GM21381 (cell line): ENCODE results near the gene ZDHHC1.

Experiments used
- ATAC-seq: cut with Tn5 transposase; IDR thresholded peaks from one replicate; pipeline ENCODE4 v1.9.1; 2021; ENCODE audit warnings: mild to moderate bottlenecking, moderate library complexity; ENCODE audit not compliant: unreplicated experiment

Gene ZDHHC1, protein sequence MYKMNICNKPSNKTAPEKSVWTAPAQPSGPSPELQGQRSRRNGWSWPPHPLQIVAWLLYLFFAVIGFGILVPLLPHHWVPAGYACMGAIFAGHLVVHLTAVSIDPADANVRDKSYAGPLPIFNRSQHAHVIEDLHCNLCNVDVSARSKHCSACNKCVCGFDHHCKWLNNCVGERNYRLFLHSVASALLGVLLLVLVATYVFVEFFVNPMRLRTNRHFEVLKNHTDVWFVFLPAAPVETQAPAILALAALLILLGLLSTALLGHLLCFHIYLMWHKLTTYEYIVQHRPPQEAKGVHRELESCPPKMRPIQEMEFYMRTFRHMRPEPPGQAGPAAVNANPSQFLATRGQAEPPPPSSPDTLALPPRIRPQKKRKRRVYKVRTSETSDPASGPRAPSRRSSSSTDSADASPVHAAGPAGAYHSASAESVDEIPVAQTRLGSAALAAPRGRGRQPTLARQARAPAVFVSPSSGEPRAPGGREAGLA

DNA sequence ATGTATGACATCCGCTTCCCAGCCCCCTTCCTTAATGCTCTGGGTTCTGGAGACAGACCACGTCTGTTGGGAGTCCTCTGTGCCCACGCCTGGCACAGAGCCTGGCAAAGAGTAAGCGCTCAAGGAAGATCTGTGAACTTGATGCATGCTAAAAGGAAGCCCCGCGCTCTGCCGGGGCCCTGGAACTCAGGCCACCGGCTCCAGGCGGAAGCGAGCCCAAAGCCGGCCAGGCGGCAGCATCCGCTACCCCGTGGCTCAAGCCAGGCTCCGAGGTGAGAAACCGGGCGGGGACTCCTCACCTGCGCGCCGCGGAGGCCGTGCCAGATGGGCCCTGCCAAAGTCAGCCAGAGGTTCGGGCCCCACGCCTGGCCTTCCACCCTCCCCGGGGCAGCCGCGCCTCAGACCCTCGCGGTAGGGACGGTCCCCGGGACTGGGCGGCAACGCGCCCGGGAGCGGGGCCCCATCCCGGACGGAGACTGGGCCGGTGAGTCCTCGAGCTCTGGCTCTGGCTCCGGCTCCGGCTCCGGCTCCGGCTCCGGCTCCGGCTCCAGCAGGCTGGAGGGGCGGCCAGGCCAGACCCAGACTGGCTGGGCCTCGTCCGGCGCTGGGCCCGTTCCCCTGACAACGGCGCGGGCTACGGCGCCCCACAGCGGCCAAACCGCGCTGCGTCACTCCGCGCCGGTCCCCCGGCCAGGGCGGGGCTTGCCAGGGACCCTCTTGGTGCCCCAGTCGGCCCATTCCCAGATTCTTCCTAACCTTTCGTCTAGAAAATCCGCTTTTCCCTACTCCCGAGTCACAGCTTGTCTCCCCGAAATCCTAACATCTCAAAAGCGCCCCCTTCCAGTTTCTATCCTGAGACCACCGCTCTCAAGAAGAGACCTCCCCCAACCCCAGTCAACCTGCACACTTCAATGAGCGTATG is at the start of gene ZDHHC1:
Gene ZDHHC1, minus strand, starts transcription at position 606 of the 922 bp plus-strand sequence. CDS start 8,702 bp downstream, outside the sequence.
- peak; percentile 54 for ATAC-seq

DNA sequence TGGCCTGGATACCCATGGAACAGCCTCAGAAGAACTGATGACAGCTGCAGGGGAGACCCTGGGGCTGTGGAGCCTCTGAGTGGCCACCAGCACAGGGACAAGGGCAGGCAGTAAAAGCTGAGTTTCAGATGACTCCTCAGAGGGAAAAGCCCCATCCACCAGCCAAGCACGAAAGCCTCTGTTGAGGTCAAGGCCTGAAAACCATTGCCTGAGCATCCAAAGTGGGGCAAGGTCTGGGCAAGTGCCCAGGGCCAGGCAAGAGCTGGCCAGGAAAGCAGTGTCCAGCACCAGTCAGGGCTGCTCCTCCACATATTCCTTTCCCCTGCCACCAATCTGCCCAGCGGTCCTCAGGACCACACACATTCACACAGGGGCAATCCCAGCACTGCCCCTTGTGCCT is 48.3 kb upstream of the ZDHHC1 start:
- ATAC-seq = no peak

GRCh38 chr16:67463691-67464090 is 47.4 kb upstream of the ZDHHC1 start:
- ATAC-seq = no peak

DNA sequence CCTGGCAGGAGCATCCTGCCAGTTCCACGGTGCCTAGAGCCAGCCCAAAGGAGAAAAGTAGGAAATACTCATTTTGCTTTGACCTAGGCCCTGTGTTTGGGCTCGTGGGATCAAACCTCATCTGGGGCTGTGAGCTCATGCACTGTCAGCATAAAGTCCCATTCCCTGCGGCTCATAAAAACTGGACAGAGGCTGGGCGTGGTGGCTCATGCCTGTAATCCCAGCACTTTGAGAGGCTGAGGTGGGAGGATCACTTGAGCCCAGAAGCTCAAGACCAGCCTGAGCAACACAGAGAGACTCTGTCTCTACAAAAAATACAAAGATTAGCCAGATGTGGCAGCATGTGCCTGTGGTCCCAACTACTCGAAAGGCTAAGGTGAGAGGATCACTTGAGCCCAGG is 46.8 kb upstream of the ZDHHC1 start:
- no peak for ATAC-seq

- no peak for ATAC-seq
Observed at GRCh38 chr16:67462279-67462655, 46.0 kb upstream of the ZDHHC1 start.

DNA sequence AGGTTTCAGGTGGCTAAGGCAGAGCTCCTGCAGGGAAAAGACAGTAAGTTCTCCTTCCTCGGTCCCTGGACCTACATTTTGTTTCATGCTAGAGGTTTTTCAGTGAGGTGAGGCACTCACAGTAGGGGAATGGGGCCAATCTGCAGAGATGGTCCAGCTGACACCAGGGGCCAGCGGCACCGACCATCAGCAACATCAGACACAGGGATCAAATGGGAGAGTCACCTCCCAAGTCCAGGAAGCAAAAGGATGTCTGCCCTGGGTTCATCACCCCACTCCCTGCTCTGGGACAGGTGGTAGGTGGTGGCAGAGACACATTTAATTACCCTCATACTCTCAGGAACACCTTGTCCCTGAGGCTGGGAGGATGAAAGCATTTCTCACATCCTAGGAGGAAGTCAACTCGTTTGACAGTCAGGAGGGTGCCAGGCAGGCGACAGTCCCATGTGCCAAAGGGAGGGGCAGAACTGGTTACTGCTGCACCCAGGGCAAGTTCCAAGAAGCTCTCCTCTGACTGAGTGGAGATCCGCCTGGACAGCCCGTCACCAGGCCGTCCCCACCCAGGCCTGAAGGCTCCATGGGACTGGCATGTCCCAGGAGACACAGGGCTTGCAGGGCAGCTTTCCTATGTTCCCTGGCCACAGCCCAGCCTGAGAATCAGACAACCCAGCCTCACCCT is 45.5 kb upstream of the ZDHHC1 start:
- ATAC-seq = no peak

GRCh38 chr16:67460961-67461360 is 44.7 kb upstream of the ZDHHC1 start:
- no peak for ATAC-seq

GRCh38 chr16:67460168-67460567 is 43.9 kb upstream of the ZDHHC1 start:
- no peak for ATAC-seq

GRCh38 chr16:67459861-67460150 is 43.5 kb upstream of the ZDHHC1 start:
- no peak for ATAC-seq

DNA sequence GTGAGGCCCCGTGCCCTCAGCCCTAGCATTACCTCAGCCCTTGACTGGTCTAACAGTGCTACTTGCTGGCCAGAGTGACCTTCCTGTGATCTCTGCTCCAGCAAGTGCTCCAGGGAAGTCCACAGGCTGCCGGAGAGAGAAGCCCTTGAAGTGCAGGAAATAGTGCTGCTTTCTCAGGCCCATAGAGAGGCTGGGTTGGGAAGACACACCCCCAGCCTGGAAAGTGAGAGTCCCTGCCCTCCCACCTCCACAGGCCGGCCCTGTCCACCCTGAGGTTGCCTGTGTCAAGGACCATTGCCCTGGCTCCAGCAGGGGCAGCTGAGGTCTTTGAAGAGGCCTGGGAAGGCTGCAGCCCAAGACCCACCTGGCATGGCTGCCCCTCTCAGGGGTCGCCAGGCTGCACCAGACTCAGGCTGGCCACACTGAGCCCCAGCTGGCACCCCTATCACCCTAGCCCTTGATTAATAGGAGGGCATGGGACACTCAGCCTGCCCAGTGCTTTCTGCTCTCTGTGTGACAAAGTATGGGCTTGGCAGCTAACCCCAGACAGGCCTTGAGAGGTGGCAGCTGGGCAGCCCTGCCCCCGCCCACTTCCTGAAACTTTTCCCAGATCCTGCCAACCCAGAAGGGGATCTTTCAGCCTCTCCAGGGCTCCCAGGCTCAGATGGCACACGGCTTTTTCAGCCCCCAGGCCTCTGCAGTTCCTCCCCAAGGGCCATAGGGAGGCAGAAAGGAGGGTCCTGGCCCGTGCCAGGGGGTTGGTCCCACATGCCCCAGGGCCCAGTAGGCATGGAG is 43.0 kb upstream of the ZDHHC1 start:
- no peak for ATAC-seq

- ATAC-seq = no peak
Observed at GRCh38 chr16:67458121-67458641, 41.9 kb upstream of the ZDHHC1 start.

- ATAC-seq = no peak
Observed at GRCh38 chr16:67457611-67458010, 41.3 kb upstream of the ZDHHC1 start.

GRCh38 chr16:67456391-67457081 is 40.3 kb upstream of the ZDHHC1 start:
- no peak for ATAC-seq

DNA sequence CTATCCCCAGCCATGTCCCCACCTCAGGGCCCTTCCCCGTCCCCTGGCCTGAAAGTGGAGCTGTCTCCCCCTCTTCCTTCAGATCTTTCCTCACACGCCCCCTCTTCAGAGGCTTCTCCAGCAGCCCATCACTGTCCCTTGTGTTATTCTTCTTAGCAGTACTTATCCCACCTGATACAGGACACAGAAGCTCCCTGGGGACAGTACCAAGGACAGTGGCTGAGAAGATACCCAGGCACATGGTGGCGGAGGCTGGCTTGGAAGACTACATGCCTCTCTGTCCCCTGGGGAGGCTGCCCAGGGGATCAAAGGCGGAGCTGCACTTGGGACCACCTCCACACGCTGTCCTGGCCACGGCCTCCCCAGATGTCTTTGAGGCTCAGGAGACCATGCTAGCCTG is 38.6 kb upstream of the ZDHHC1 start:
- no peak for ATAC-seq

GRCh38 chr16:67454104-67454503 is 37.8 kb upstream of the ZDHHC1 start:
- ATAC-seq = no peak

- no peak for ATAC-seq
Observed at GRCh38 chr16:67451704-67452435, 35.6 kb upstream of the ZDHHC1 start.

- no peak for ATAC-seq
Observed at GRCh38 chr16:67451061-67451703, 34.9 kb upstream of the ZDHHC1 start.

DNA sequence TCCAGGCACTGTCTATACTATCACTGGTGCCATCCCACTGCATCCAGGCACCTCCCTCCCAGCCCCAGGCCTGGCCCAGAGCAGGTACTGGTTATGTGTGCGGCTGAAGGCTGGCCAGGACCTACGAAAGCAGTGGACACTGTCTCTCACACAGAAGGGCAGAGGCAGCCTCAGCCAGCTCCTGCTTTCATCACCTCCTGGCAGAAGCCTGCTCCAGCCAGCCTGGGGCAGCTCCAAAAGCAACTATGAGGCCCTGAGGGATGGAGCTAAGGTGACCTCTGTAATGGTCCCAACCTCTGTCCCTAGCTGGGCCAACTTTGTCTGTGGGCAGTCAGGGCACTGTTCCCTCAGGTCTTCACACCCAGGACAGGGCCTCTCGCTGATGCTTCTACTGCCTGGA is 33.5 kb upstream of the ZDHHC1 start:
- no peak for ATAC-seq

DNA sequence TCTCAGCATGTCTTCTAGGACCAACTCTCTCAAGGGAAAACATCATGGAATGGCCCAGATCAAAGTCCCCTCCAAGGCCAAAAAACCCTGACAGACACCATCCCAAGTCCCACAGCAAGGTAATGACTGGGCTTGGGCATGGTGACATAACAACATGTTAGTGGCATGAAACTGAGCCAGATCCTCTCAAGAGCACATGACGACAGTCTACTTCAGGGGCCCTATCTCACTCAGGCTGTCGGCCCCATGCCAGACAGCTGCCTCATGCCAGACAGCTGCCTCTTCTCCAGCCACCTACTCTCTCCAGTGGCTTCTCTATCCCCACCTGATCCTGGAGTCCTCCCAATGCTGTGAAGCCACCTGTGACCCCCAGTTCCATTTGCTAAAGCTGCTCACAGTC is 33.1 kb upstream of the ZDHHC1 start:
- no peak for ATAC-seq
